AG10803 (cell line): ENCODE measurements around the gene TARS1.

Experiments
- DNase-seq: peaks from one replicate; pipeline ENCODE4 v3.0.0; 2010; ENCODE audit warnings: low read depth
- H3K4me3 ChIP-seq: 2 replicates; pipeline ENCODE4 v1.5.1; 2011; ENCODE audit warnings: mild to moderate bottlenecking, low read length, control low read depth
- TF ChIP-seq, protein P1 (sequence below): conservative IDR thresholded peaks from 2 replicates; pipeline ENCODE4 v1.5.1; 2011; ENCODE audit warnings: mild to moderate bottlenecking, low read length, control low read depth, inconsistent platforms

The TARS1 gene

DNA sequence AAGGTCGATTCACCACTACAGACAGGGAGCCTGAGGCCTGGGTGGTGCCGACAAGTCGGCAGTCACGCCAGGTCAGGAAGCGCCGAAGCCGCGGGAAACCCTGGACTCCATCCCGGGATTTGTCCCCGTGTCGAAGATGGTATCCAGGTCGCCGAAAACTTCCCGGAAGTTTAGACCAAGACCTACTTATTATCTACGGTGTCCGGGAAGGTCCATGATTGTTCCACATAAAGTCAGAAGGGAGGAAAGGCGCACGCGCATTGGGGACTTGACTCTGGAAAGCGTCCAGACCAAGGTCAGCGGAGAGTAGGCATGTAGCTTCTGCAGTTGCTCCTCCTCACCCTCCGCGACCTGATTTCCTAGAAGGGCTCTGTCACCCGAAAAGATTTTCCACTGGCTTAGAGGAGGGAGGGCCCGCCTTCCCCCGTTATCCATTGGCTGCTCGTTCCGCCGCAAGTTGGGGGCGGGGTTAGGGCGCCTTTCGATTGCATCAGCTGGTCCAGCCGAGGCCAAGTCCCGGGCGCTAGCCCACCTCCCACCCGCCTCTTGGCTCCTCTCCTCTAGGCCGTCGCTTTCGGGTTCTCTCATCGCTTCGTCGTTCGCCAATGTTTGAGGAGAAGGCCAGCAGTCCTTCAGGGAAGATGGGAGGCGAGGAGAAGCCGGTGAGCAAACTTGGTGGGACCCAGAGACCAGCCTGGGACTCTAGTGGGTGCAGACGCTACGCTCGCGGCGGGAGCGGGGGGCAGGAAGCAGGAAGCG, at the start of gene TARS1:
TARS1 (plus strand) TSS at position 484 of the 759 bp plus-strand sequence; CDS start at position 606, 122 bp downstream.
- DNase-seq = peak; percentile 100
- TF ChIP-seq, protein P1, sequence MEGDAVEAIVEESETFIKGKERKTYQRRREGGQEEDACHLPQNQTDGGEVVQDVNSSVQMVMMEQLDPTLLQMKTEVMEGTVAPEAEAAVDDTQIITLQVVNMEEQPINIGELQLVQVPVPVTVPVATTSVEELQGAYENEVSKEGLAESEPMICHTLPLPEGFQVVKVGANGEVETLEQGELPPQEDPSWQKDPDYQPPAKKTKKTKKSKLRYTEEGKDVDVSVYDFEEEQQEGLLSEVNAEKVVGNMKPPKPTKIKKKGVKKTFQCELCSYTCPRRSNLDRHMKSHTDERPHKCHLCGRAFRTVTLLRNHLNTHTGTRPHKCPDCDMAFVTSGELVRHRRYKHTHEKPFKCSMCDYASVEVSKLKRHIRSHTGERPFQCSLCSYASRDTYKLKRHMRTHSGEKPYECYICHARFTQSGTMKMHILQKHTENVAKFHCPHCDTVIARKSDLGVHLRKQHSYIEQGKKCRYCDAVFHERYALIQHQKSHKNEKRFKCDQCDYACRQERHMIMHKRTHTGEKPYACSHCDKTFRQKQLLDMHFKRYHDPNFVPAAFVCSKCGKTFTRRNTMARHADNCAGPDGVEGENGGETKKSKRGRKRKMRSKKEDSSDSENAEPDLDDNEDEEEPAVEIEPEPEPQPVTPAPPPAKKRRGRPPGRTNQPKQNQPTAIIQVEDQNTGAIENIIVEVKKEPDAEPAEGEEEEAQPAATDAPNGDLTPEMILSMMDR = no peak
- H3K4me3 ChIP-seq = peak within 1 kb of the TSS; percentile 96

DNA sequence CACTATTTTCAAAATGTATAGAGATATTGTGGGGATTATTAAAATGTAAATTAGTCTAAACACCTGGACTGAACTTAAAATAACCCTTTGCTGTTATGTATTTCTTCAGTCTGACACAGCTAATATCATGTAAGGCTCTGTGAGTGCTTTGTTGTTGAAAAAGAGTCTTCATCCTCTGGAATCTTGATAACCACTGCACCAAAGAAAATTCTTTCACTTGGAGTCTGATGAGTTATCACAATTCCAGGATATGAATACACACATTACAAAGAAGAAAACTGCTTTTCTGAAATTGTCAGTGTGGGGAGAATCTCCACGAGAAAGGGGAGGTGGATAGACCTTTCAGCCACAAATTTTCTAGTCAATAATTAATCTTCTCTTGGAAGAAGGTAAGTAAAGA, 42.3 kb upstream of the TARS1 start:
- no peak for DNase-seq
- TF ChIP-seq, protein P1 = no peak
- no peak overlapping the region for H3K4me3 ChIP-seq

DNA sequence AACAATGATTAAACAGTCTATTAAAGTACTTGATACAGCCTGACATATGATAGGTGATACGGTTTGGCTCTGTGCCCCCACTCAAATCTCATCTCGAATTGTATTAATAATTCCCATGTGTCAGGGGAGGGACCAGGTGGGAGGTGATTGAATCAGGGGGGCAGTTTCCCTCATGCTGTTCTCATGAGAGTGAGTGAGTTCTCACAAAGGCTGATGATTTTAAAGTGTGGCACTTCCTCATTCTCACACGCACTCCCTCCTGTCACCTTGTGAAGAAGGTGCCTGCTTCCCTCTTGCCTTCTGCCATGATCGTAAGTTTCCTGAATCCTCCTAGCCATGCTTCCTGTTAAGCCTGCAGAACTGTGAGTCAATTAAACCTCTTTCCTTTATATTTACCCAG, 40.1 kb upstream of the TARS1 start:
- no peak overlapping the region for H3K4me3 ChIP-seq
- TF ChIP-seq, protein P1 = no peak
- no peak for DNase-seq

DNA sequence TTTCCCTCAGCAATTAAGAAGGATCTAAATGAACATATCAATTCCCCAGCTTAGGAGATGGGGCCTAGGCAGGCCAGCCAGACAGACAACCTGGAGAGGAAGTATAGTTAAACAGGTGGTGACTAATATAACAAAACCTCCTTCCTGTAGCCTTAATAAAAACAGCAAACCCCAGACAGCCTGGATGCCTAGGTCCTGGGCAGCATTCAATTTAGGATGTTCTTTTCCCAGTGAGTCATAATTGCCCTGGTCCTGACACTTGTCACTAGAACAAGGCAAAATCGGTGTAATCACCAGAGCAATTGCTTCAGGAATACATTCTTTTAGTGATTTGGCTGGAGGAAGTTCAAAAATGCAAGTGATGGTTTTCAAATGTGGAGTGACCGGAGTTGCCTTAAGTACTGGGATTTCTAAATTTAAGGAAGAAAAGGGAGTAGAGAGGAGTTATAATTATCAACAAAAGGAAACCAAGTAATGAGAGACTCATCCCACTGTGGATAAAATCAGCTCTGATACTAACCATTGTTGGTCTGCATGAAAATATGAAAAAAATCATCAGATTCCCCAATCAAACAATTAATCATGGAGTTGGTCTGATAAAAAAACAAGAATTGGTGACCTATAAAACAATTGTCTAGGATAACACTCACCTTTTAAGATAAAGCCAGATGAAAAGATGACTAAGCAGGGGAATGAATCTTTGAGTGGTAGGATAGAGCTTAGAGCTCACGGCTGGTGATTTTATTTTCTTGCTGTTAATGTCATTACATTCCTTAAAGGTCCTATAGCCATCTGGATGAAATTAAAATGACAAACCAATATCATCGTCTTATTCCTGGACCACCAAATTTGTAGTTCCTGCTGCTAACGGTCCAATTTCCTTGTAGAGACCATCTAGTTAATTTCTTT, 39.0 kb upstream of the TARS1 start:
- H3K4me3 ChIP-seq = no peak overlapping the region
- peak; percentile 91 for DNase-seq
- TF ChIP-seq, protein P1 = no peak

DNA sequence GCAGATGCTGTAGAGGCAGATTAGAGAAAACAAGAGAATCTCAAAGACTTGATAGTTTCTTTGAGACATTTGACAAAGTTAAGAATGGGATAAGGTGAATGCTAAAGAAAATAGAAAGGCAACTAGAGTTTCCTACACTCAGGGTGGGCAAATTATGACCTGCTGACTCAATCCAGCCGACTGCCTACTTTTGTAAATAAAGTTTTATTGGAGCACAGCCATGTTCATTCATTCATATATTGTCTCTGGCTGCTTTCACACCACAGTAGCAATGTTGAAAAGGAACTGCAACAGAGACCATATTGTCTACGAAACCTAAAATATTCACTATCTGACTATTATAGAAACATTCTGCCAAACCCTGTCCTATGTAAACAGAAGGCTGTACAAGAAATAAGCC, 37.6 kb upstream of the TARS1 start:
- no peak for DNase-seq
- TF ChIP-seq, protein P1 = no peak
- no peak overlapping the region for H3K4me3 ChIP-seq

DNA sequence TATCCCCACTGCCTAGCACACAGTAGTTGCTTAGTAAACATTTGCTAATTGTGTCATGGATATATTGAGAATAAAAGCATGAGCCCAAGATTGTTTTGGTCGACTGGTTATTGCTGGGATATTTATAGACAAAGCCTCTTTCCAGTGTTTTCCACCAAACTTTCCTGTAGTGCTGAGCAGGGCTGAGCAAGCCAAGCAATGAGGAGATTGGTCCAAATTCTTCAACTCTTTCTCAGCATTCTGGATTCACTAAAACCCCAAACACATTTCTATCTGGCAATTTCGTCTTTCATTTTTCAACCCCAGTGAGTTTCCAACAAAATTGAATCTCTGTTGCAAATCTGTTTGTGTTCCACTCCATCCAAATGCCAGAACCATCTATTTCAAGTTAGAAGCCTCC, 31.9 kb upstream of the TARS1 start:
- no peak overlapping the region for H3K4me3 ChIP-seq
- TF ChIP-seq, protein P1 = no peak
- DNase-seq = peak; percentile 74
